KMS-11 (cell line): ENCODE results near the gene GALNT15.

Source experiments
- H2AFZ ChIP-seq: fragments of 200-600 bp; sonication (generic); 2 replicates; pipeline ENCODE4 v1.6.1; 2016; ENCODE audit warnings: antibody characterized with exemption, mixed run types, low read depth
- H3K27ac ChIP-seq: fragments of 200-600 bp; sonication (generic); 2 replicates; pipeline ENCODE4 v1.6.1; 2016; ENCODE audit warnings: mild to moderate bottlenecking, mixed run types
- H3K27me3 ChIP-seq: fragments of 200-600 bp; sonication (generic); 2 replicates; pipeline ENCODE4 v1.6.1; 2017; ENCODE audit warnings: mild to moderate bottlenecking, low read depth, mixed run types, moderate library complexity; ENCODE audit not compliant: insufficient read depth
- H3K36me3 ChIP-seq: fragments of 200-600 bp; sonication (generic); 2 replicates; pipeline ENCODE4 v1.6.1; 2017; ENCODE audit warnings: mild to moderate bottlenecking, mixed run types; ENCODE audit not compliant: insufficient read depth
- H3K4me1 ChIP-seq: fragments of 200-600 bp; sonication (generic); 2 replicates; pipeline ENCODE4 v1.6.1; 2016; ENCODE audit warnings: mild to moderate bottlenecking, low read depth, mixed run types; ENCODE audit not compliant: poor library complexity, severe bottlenecking
- H3K4me2 ChIP-seq: fragments of 200-600 bp; sonication (generic); 2 replicates; pipeline ENCODE4 v1.7.0; 2016; ENCODE audit warnings: mild to moderate bottlenecking, mixed run types
- H3K4me3 ChIP-seq: fragments of 200-600 bp; sonication (generic); IDR thresholded peaks from 2 replicates; pipeline ENCODE4 v1.6.1; 2017; ENCODE audit warnings: low read depth, low read length, mixed read lengths; ENCODE audit not compliant: insufficient read depth
- H3K79me2 ChIP-seq: fragments of 200-600 bp; sonication (generic); 2 replicates; pipeline ENCODE4 v1.6.1; 2016; ENCODE audit warnings: low read depth, mixed run types; ENCODE audit not compliant: insufficient read depth
- H3K9ac ChIP-seq: fragments of 200-600 bp; sonication (generic); 2 replicates; pipeline ENCODE4 v1.6.1; 2016; ENCODE audit warnings: mild to moderate bottlenecking, mixed run types
- H4K20me1 ChIP-seq: fragments of 200-600 bp; sonication (generic); 2 replicates; pipeline ENCODE4 v1.6.1; 2016; ENCODE audit warnings: mild to moderate bottlenecking, mixed run types; ENCODE audit not compliant: insufficient read depth
- TF ChIP-seq, protein P1 (sequence below): fragments of 200-600 bp; sonication (generic); conservative IDR thresholded peaks from 2 replicates; pipeline ENCODE4 v1.6.1; 2017; ENCODE audit warnings: low read depth, mild to moderate bottlenecking, antibody characterized with exemption, low read length, moderate library complexity, mixed read lengths

GALNT15 gene

DNA sequence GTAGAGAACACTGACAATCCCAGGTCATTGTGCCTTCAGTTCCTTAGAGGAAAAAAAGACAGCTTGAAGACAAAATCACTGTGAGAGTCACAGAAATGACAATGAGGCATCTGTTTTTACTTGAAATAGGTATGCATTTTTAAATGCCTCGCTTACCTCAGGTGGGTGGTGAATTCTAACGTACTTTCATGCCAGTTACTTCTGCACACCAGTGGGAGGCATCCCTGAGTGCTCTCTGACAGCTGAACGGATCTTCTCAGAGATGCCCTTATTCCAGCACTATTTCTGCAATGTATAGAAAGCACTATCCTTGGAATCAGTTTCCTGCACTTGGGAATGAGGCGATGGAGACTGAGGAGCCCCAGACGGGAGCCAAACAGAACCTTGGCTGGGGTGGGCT lies 74.1 kb downstream of the GALNT15 start:
- TF ChIP-seq, protein P1, sequence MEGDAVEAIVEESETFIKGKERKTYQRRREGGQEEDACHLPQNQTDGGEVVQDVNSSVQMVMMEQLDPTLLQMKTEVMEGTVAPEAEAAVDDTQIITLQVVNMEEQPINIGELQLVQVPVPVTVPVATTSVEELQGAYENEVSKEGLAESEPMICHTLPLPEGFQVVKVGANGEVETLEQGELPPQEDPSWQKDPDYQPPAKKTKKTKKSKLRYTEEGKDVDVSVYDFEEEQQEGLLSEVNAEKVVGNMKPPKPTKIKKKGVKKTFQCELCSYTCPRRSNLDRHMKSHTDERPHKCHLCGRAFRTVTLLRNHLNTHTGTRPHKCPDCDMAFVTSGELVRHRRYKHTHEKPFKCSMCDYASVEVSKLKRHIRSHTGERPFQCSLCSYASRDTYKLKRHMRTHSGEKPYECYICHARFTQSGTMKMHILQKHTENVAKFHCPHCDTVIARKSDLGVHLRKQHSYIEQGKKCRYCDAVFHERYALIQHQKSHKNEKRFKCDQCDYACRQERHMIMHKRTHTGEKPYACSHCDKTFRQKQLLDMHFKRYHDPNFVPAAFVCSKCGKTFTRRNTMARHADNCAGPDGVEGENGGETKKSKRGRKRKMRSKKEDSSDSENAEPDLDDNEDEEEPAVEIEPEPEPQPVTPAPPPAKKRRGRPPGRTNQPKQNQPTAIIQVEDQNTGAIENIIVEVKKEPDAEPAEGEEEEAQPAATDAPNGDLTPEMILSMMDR = no peak
- H3K4me2 ChIP-seq = no peak overlapping the region; the same call in 1 of the 2 replicates
- H3K36me3 ChIP-seq = no peaks in the 10 kb centered on the region
- no peak overlapping the region for H2AFZ ChIP-seq
- H3K27ac ChIP-seq = no peak overlapping the region
- no peak overlapping the region for H3K4me3 ChIP-seq
- no peaks in the 10 kb centered on the region for H3K27me3 ChIP-seq
- H3K4me1 ChIP-seq = peaks cover 3% of the 10 kb centered on the region
- no peaks in the 10 kb centered on the region for H4K20me1 ChIP-seq
- H3K9ac ChIP-seq = no peak overlapping the region
- no peaks in the 10 kb centered on the region for H3K79me2 ChIP-seq

DNA sequence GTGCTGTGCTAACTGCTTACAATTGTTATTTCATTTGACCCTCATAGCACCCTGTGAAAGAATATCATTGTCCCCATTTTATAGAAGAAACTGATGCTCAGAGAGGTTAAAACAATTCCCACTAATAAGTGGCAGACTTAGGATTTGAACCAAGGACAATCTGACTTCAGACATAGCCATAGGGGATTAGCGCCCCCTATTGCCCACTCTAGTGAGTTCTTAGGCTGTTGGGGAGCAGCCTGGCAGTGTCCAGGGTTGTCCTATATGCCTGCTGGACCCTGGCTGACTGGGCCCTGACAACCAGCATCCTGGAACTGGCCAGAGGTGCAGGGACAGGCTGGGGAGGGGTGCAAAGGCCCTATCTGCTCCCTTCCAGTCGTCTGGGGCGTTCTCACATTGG lies 74.9 kb downstream of the GALNT15 start:
- no peak overlapping the region for H3K4me3 ChIP-seq
- no peaks in the 10 kb centered on the region for H3K79me2 ChIP-seq
- no peaks in the 10 kb centered on the region for H3K27me3 ChIP-seq
- no peak overlapping the region for H2AFZ ChIP-seq
- H3K27ac ChIP-seq = no peak overlapping the region
- TF ChIP-seq, protein P1 = peak; percentile 61
- no peaks in the 10 kb centered on the region for H3K36me3 ChIP-seq
- H3K9ac ChIP-seq = no peak overlapping the region
- H4K20me1 ChIP-seq = no peaks in the 10 kb centered on the region
- peaks cover 3% of the 10 kb centered on the region for H3K4me1 ChIP-seq
- no peak overlapping the region for H3K4me2 ChIP-seq

DNA sequence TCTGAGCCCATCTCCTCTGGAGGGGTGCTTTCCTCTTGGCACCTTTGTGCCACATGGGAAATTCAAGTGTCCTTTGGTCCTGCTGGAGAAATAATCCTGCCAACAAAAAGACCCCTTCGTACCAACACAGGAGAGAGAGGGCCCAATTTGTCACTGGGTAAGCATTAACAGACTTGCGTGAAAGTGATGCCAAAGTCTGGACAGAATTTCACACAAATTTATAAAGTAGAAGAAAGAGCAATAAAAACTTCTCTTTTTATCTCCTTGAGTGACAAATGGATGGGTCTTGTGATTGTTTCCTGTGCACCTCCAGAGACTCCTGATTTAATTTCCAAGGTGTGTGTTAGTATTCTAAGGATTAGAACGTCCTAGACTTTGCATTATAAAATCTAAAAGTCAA lies 75.4 kb downstream of the GALNT15 start:
- Histone ChIP-seq H3K79me2 (no peaks in the 10 kb centered on the region), H3K27ac (no peak overlapping the region), H2AFZ (no peak overlapping the region), H3K4me2 (no peak overlapping the region), H3K9ac (no peak overlapping the region), H4K20me1 (no peaks in the 10 kb centered on the region), H3K4me1 (peaks cover 3% of the 10 kb centered on the region), H3K4me3 (no peak overlapping the region), H3K36me3 (no peaks in the 10 kb centered on the region), H3K27me3 (no peaks in the 10 kb centered on the region)
- TF ChIP-seq, protein P1 = no peak

GRCh38 chr3:16251316-16252085 lies 77.0 kb downstream of the GALNT15 start:
- Histone ChIP-seq H3K9ac (no peak overlapping the region), H3K4me3 (no peak overlapping the region), H3K36me3 (no peaks in the 10 kb centered on the region), H3K4me2 (no peak overlapping the region), H3K27me3 (no peaks in the 10 kb centered on the region), H3K4me1 (peaks cover 3% of the 10 kb centered on the region), H4K20me1 (no peaks in the 10 kb centered on the region), H3K79me2 (no peaks in the 10 kb centered on the region), H3K27ac (no peak overlapping the region), H2AFZ (no peak overlapping the region)
- TF ChIP-seq, protein P1 = no peak
